NCI-H2171 treated with DMSO at 0.1 percent for 48 hours (cell line): ENCODE results near the gene ABLIM1.

Experiments used
- DNase-seq: peaks from one replicate; lab custom pipeline; 2025; lab: John Stamatoyannopoulos, UW

Gene ABLIM1

GRCh38 chr10:114518401-114519305 lies 139.4 kb downstream of the ABLIM1 start:
- no peak for DNase-seq

- no peak for DNase-seq
Measured at GRCh38 chr10:114517368-114518250, 140.5 kb downstream of the ABLIM1 start.

- DNase-seq, result no peak
Measured at GRCh38 chr10:114516356-114516755, 141.7 kb downstream of the ABLIM1 start.

- DNase-seq, result no peak
Measured at GRCh38 chr10:114515298-114515914, 142.7 kb downstream of the ABLIM1 start.

- DNase-seq, result no peak
Measured at GRCh38 chr10:114513381-114513792, 144.7 kb downstream of the ABLIM1 start.

- no peak for DNase-seq
Measured at GRCh38 chr10:114511881-114512280, 146.2 kb downstream of the ABLIM1 start.

GRCh38 chr10:114508376-114508775 lies 149.7 kb downstream of the ABLIM1 start:
- no peak for DNase-seq

GRCh38 chr10:114507449-114507848 lies 150.6 kb downstream of the ABLIM1 start:
- DNase-seq, result no peak

- no peak for DNase-seq
Measured at GRCh38 chr10:114506871-114507385, 151.1 kb downstream of the ABLIM1 start.

GRCh38 chr10:114504769-114505579 lies 153.1 kb downstream of the ABLIM1 start:
- no peak for DNase-seq

- no peak for DNase-seq
Measured at GRCh38 chr10:114502074-114502473, 156.0 kb downstream of the ABLIM1 start.

GRCh38 chr10:114501650-114502049 lies 156.4 kb downstream of the ABLIM1 start:
- DNase-seq, result no peak

GRCh38 chr10:114500643-114501042 lies 157.4 kb downstream of the ABLIM1 start:
- DNase-seq, result no peak

- DNase-seq, result no peak
Measured at GRCh38 chr10:114499630-114500190, 158.4 kb downstream of the ABLIM1 start.

- no peak for DNase-seq
Measured at GRCh38 chr10:114499116-114499515, 159.0 kb downstream of the ABLIM1 start.

GRCh38 chr10:114498413-114499111 lies 159.5 kb downstream of the ABLIM1 start:
- no peak for DNase-seq

GRCh38 chr10:114495303-114495702 lies 162.8 kb downstream of the ABLIM1 start:
- no peak for DNase-seq

GRCh38 chr10:114492351-114493037 lies 165.6 kb downstream of the ABLIM1 start:
- DNase-seq, result peak; percentile 12

GRCh38 chr10:114491933-114492332 lies 166.1 kb downstream of the ABLIM1 start:
- DNase-seq, result no peak

GRCh38 chr10:114491419-114491818 lies 166.7 kb downstream of the ABLIM1 start:
- DNase-seq, result no peak
